B cell (primary cell): ENCODE data around the gene CDKAL1. TPM values are rescaled to one million over a fixed set of nuclear protein-coding genes. Genes with fewer than 3 reads are reported as not detected.

Experiments
- ATAC-seq: fragments of 200-7000 bp; cut with Tn5 transposase; one replicate; pipeline ENCODE4 v1.10.0; 2021; ENCODE audit warnings: low read depth, mild to moderate bottlenecking, moderate number of reproducible peaks, moderate library complexity
- CTCF ChIA-PET: fragments of 350-600 bp; sonication (Branson Sonifier 250); formaldehyde crosslinking; loops from one replicate; lab custom pipeline; 2021; ENCODE audit warnings: antibody characterized with exemption, inconsistent platforms; lab: Charles Lee
- POLR2A ChIA-PET: fragments of 350-600 bp; sonication (Branson Sonifier 250); formaldehyde crosslinking; loops from one replicate; lab custom pipeline; 2021; ENCODE audit warnings: antibody characterized with exemption; lab: Charles Lee
- DNase-seq: peaks from one replicate; pipeline ENCODE4 v3.0.0; 2013
- H2AFZ ChIP-seq: 2 replicates; pipeline ENCODE4 v1.6.1; 2012; ENCODE audit warnings: mild to moderate bottlenecking, low read depth, low read length; ENCODE audit not compliant: insufficient read depth, poor library complexity, severe bottlenecking
- H3K27ac ChIP-seq, 2 donors: 1 replicate in 1 of 2; 2 replicates in 1 of 2; pipeline ENCODE4 v1.5.1; 2012 to 2013; ENCODE audit warnings: low read length in 2 of 2, mild to moderate bottlenecking in 2 of 2, moderate library complexity in 1 of 2
- H3K27me3 ChIP-seq, 4 experiments: fragments of 200-600 bp in 1 of 4; sonication (generic) in 1 of 4; replicated peaks in 1 of 4; 1 replicate in 2 of 4; 2 replicates in 2 of 4; pipeline versions ENCODE4 v1.6.1 to v1.7.0; 2013 to 2016; ENCODE audit warnings: low read length in 3 of 4, mild to moderate bottlenecking in 2 of 4, mixed read lengths in 1 of 4, moderate library complexity in 1 of 4; ENCODE audit not compliant: insufficient read depth in 4 of 4, control insufficient read depth in 3 of 4; ENCODE audit errors: control extremely low read depth in 1 of 4
- H3K36me3 ChIP-seq, 2 experiments: replicated peaks in 1 of 2; 1 replicate in 1 of 2; 2 replicates in 1 of 2; pipeline versions ENCODE4 v1.6.1 to v1.7.1; 2013; ENCODE audit warnings: low read length in 1 of 2; ENCODE audit not compliant: insufficient read depth in 2 of 2, control insufficient read depth in 1 of 2; ENCODE audit errors: control extremely low read depth in 1 of 2, extremely low read depth in 1 of 2
- H3K4me1 ChIP-seq, 2 donors: fragments of 200-600 bp in 1 of 2; sonication (generic) in 1 of 2; 1 replicate in 1 of 2; 2 replicates in 1 of 2; pipeline versions ENCODE4 v1.5.1 to v1.6.1; 2013 to 2017; ENCODE audit warnings: low read length in 2 of 2; ENCODE audit not compliant: control insufficient read depth in 2 of 2, insufficient read depth in 2 of 2
- H3K4me2 ChIP-seq: replicated peaks from 2 replicates; pipeline ENCODE3; 2012; ENCODE audit warnings: mild to moderate bottlenecking, low read depth, low read length; ENCODE audit not compliant: poor library complexity, severe bottlenecking
- H3K4me3 ChIP-seq, 5 experiments: fragments of 200-600 bp in 1 of 5; sonication (generic) in 1 of 5; 1 replicate in 3 of 5; 2 replicates in 2 of 5; pipeline versions ENCODE4 v1.5.1 to v1.7.0; 2011 to 2016; ENCODE audit warnings: low read length in 4 of 5, mild to moderate bottlenecking in 4 of 5, low read depth in 2 of 5, control low read depth in 1 of 5, moderate library complexity in 1 of 5; ENCODE audit not compliant: insufficient read depth in 1 of 5; ENCODE audit errors: control extremely low read depth in 1 of 5, extremely low read depth in 1 of 5
- H3K79me2 ChIP-seq: fragments of 200-600 bp; sonication (generic); one replicate; pipeline ENCODE4 v1.6.0; 2016; ENCODE audit warnings: low read length; ENCODE audit not compliant: control insufficient read depth, insufficient read depth
- H3K9ac ChIP-seq: fragments of 200-600 bp; sonication (generic); 2 replicates; pipeline ENCODE4 v1.6.1; 2017; ENCODE audit warnings: mild to moderate bottlenecking, low read length, moderate library complexity
- H3K9me3 ChIP-seq, 3 donors: one replicate each; pipeline versions ENCODE4 v1.6.1 to v1.7.1; 2013; ENCODE audit warnings: low read length in 2 of 3; ENCODE audit not compliant: control insufficient read depth in 2 of 3, insufficient read depth in 1 of 3; ENCODE audit errors: control extremely low read depth in 1 of 3
- H4K20me1 ChIP-seq: 2 replicates; pipeline ENCODE4 v1.6.0; 2012; ENCODE audit warnings: mild to moderate bottlenecking, low read length; ENCODE audit not compliant: insufficient read depth, control insufficient read depth, poor library complexity, severe bottlenecking
- H3K27ac Mint-ChIP-seq: one replicate; pipeline ENCODE4 v1.8.0; 2021; ENCODE audit warnings: mixed read lengths
- H3K27me3 Mint-ChIP-seq: one replicate; pipeline ENCODE4 v1.8.0; 2021; ENCODE audit warnings: mixed read lengths
- H3K4me1 Mint-ChIP-seq: one replicate; pipeline ENCODE4 v1.8.0; 2021; ENCODE audit warnings: mixed read lengths
- H3K4me3 Mint-ChIP-seq: one replicate; pipeline ENCODE4 v1.8.0; 2021; ENCODE audit warnings: mixed read lengths
- H3K9me3 Mint-ChIP-seq: one replicate; pipeline ENCODE4 v1.8.0; 2022; ENCODE audit warnings: mixed read lengths; ENCODE audit not compliant: insufficient read depth
- CTCF ChIP-seq: fragments of 200-600 bp; IDR thresholded peaks from one replicate; pipeline ENCODE4 v1.8.0; 2022; ENCODE audit warnings: antibody characterized with exemption, mild to moderate bottlenecking
- EZH2 ChIP-seq: IDR thresholded peaks from 2 replicates; pipeline ENCODE4 v1.6.1; 2012; ENCODE audit warnings: borderline replicate concordance, low read depth, mild to moderate bottlenecking, moderate library complexity, low read length; ENCODE audit not compliant: insufficient read depth, poor library complexity, severe bottlenecking
- WGBS: methylation state at CpG from one replicate; pipeline ENCODE4 v1.1.5; 2013; ENCODE audit warnings: missing lambda C conversion rate; ENCODE audit not compliant: insufficient coverage; 5-methylcytosine and 5-hydroxymethylcytosine counted together
- intact Hi-C: fragments of 100-400 bp; cut with micrococcal nuclease; formaldehyde crosslinking; loops from one replicate; pipeline ENCODE4 v1.10.0; 2022
- polyA plus RNA-seq: library from polyadenylated mRNA; depleted of rRNA; stranded (reverse); fragments of >200 nt; gene quantifications from 2 replicates; pipeline ENCODE4 v1.2.3, GENCODE V29; 2012
- total RNA-seq, 2 donors: library from RNA; stranded (reverse); fragments of 120-200 nt in 1 of 2; gene quantifications; 1 replicate in 1 of 2; 2 replicates in 1 of 2; pipeline versions ENCODE4 v1.2.3 to v1.2.4, GENCODE V29; 2013 to 2022

The CDKAL1 gene
- total and polyA plus RNA-seq, 2 donors (not counting 1 experiment from before 2014, with no cell fraction given), result 6.1 to 33.3 TPM

GRCh38 chr6:20705741-20706140 is 171.5 kb downstream of the CDKAL1 start:
- H2AFZ ChIP-seq, result no peak overlapping the region
- DNase-seq (no peak), ATAC-seq (no peak)
- peaks cover 4% of the 10 kb centered on the region for H4K20me1 ChIP-seq
- WGBS, result 68% methylated on average over 4 of the region's 5 CpGs
- H3K4me1 Mint-ChIP-seq, result peaks cover 16% of the 10 kb centered on the region
- no peak overlapping the region for H3K27ac ChIP-seq
- TF ChIP-seq EZH2, result no peak
- no peak for TF ChIP-seq CTCF
- no peak overlapping the region for H3K27ac Mint-ChIP-seq
- no peak overlapping the region for H3K4me2 ChIP-seq
- intact Hi-C loops, result no loop called here
- no peaks in the 10 kb centered on the region for H3K27me3 Mint-ChIP-seq
- no peaks in the 10 kb centered on the region for H3K9me3 Mint-ChIP-seq
- no peak overlapping the region for H3K9ac ChIP-seq
- H3K36me3 ChIP-seq, result no peaks in the 10 kb centered on the region
- H3K4me1 ChIP-seq, result no peaks in the 10 kb centered on the region
- no peaks in the 10 kb centered on the region for H3K27me3 ChIP-seq
- POLR2A ChIA-PET, result no interaction called here
- no peak overlapping the region for H3K4me3 Mint-ChIP-seq
- peaks cover 14% of the 10 kb centered on the region for H3K79me2 ChIP-seq
- CTCF ChIA-PET, result interaction anchor here (0.5 kb wide), 1 partner anchor 158 kb away, joined by 3 read pairs; no protein-coding TSS in a partner anchor
- no peaks in the 10 kb centered on the region for H3K9me3 ChIP-seq
- H3K4me3 ChIP-seq, result no peak overlapping the region

GRCh38 chr6:20706238-20706938 is 172.1 kb downstream of the CDKAL1 start:
- CTCF ChIA-PET, result no interaction called here
- H3K79me2 ChIP-seq, result peaks cover 10% of the 10 kb centered on the region
- H3K27ac ChIP-seq, result no peak overlapping the region
- Mint-ChIP-seq H3K27me3 (no peaks in the 10 kb centered on the region), H3K4me1 (peaks cover 16% of the 10 kb centered on the region), H3K27ac (no peak overlapping the region), H3K4me3 (no peak overlapping the region), H3K9me3 (no peaks in the 10 kb centered on the region)
- no peak for DNase-seq
- ATAC-seq, result no peak
- POLR2A ChIA-PET, result no interaction called here
- no peaks in the 10 kb centered on the region for H3K4me1 ChIP-seq
- H3K4me2 ChIP-seq, result no peak overlapping the region
- no peaks in the 10 kb centered on the region for H3K9me3 ChIP-seq
- H3K36me3 ChIP-seq, result no peaks in the 10 kb centered on the region
- TF ChIP-seq EZH2, result no peak
- TF ChIP-seq CTCF, result no peak
- H3K9ac ChIP-seq, result no peak overlapping the region
- WGBS, result no CpG with 5 or more reads among the region's 1 CpG
- H3K27me3 ChIP-seq, result no peaks in the 10 kb centered on the region
- intact Hi-C loops, result no loop called here
- H2AFZ ChIP-seq, result no peak overlapping the region
- peaks cover 4% of the 10 kb centered on the region for H4K20me1 ChIP-seq
- H3K4me3 ChIP-seq, result no peak overlapping the region
